H9 (cell line): ENCODE measurements around the gene GALNT9. TPM values are rescaled to one million over a fixed set of nuclear protein-coding genes. Genes with fewer than 3 reads are reported as not detected.
A peak's percentile ranks its signal among the peaks of the same experiment; 100 is the strongest.

Source experiments
- DNase-seq: peaks from one replicate; pipeline ENCODE4 v3.0.0-alpha.2; 2017
- H2AFZ ChIP-seq: one replicate; pipeline ENCODE4 v1.6.1; 2013; ENCODE audit warnings: mild to moderate bottlenecking, low read length, control low read depth, moderate library complexity
- H2AK5ac ChIP-seq: 2 replicates; pipeline ENCODE4 v1.6.1; 2013; ENCODE audit warnings: low read length, control low read depth, mixed read lengths; ENCODE audit not compliant: insufficient read length
- H2BK120ac ChIP-seq: one replicate; pipeline ENCODE4 v1.6.1; 2013; ENCODE audit warnings: low read depth, mild to moderate bottlenecking, low read length, control low read depth, inconsistent platforms; ENCODE audit not compliant: poor library complexity, severe bottlenecking
- H2BK12ac ChIP-seq: 2 replicates; pipeline ENCODE4 v1.6.1; 2013; ENCODE audit warnings: low read length, control low read depth, mixed read lengths, low read depth; ENCODE audit not compliant: insufficient read length
- H2BK15ac ChIP-seq: 2 replicates; pipeline ENCODE4 v1.6.1; 2013; ENCODE audit warnings: low read depth, low read length, control low read depth
- H2BK20ac ChIP-seq: one replicate; pipeline ENCODE4 v1.6.1; 2013; ENCODE audit warnings: low read depth, mild to moderate bottlenecking, low read length, control low read depth, inconsistent platforms; ENCODE audit not compliant: poor library complexity, severe bottlenecking
- H2BK5ac ChIP-seq: 2 replicates; pipeline ENCODE4 v1.6.1; 2013; ENCODE audit warnings: low read length, control low read depth, mixed read lengths; ENCODE audit not compliant: insufficient read length
- H3K14ac ChIP-seq: 2 replicates; pipeline ENCODE4 v1.6.1; 2013; ENCODE audit warnings: low read length, control low read depth; ENCODE audit not compliant: insufficient read depth
- H3K18ac ChIP-seq: 2 replicates; pipeline ENCODE4 v1.6.1; 2013; ENCODE audit warnings: low read depth, mild to moderate bottlenecking, mixed read lengths, low read length, control low read depth; ENCODE audit not compliant: insufficient read length
- H3K23ac ChIP-seq: 2 replicates; pipeline ENCODE4 v1.6.1; 2013; ENCODE audit warnings: low read length, control low read depth, mixed read lengths, low read depth; ENCODE audit not compliant: insufficient read length
- H3K23me2 ChIP-seq: 2 replicates; pipeline ENCODE4 v1.6.1; 2013; ENCODE audit warnings: low read depth, mild to moderate bottlenecking, mixed read lengths, low read length, control low read depth; ENCODE audit not compliant: insufficient read length, poor library complexity, severe bottlenecking
- H3K27ac ChIP-seq: 2 replicates; pipeline ENCODE4 v1.5.1; 2013; ENCODE audit warnings: low read length, control low read depth, mixed read lengths, low read depth; ENCODE audit not compliant: insufficient read length
- H3K27me3 ChIP-seq: 2 replicates; pipeline ENCODE4 v1.6.1; 2013; ENCODE audit warnings: low read length, control low read depth, inconsistent platforms; ENCODE audit not compliant: insufficient read depth
- H3K4ac ChIP-seq: 2 replicates; pipeline ENCODE4 v1.6.1; 2013; ENCODE audit warnings: low read depth, mild to moderate bottlenecking, control low read depth, inconsistent platforms, low read length, moderate library complexity
- H3K4me1 ChIP-seq: 2 replicates; pipeline ENCODE4 v1.6.1; 2013; ENCODE audit warnings: low read length, control low read depth, inconsistent platforms; ENCODE audit not compliant: insufficient read depth
- H3K4me2 ChIP-seq: 2 replicates; pipeline ENCODE4 v1.6.1; 2013; ENCODE audit warnings: low read length, control low read depth, mixed read lengths; ENCODE audit not compliant: insufficient read length, insufficient read depth
- H3K56ac ChIP-seq: 2 replicates; pipeline ENCODE4 v1.6.1; 2013; ENCODE audit warnings: low read depth, mild to moderate bottlenecking, mixed read lengths, low read length, control low read depth; ENCODE audit not compliant: insufficient read length
- H3K79me1 ChIP-seq: 2 replicates; pipeline ENCODE4 v1.6.1; 2013; ENCODE audit warnings: low read depth, mild to moderate bottlenecking, moderate library complexity, low read length, control low read depth, inconsistent platforms; ENCODE audit not compliant: insufficient read depth, poor library complexity, severe bottlenecking
- H3K79me2 ChIP-seq: 2 replicates; pipeline ENCODE4 v1.6.1; 2013; ENCODE audit warnings: low read length, control low read depth, inconsistent platforms; ENCODE audit not compliant: insufficient read depth
- H3K9ac ChIP-seq: 2 replicates; pipeline ENCODE4 v1.6.1; 2013; ENCODE audit warnings: low read length, control low read depth, mixed read lengths; ENCODE audit not compliant: insufficient read length; ENCODE audit errors: extremely low read depth
- H3K9me3 ChIP-seq: one replicate; pipeline ENCODE4 v1.6.1; 2013; ENCODE audit warnings: low read depth, low read length, inconsistent platforms; ENCODE audit not compliant: control insufficient read depth
- H3T11ph ChIP-seq: one replicate; pipeline ENCODE4 v1.6.1; 2013; ENCODE audit warnings: mild to moderate bottlenecking, low read length, control low read depth, inconsistent platforms
- H4K20me1 ChIP-seq: one replicate; pipeline ENCODE4 v1.6.1; 2013; ENCODE audit not compliant: control insufficient read depth, insufficient read length, insufficient read depth
- H4K5ac ChIP-seq: 2 replicates; pipeline ENCODE4 v1.6.1; 2013; ENCODE audit warnings: low read depth, mild to moderate bottlenecking, mixed read lengths, low read length, control low read depth; ENCODE audit not compliant: insufficient read length
- H4K8ac ChIP-seq: replicated peaks from 2 replicates; pipeline ENCODE4 v1.6.1; 2013; ENCODE audit warnings: low read length, control low read depth, mixed read lengths, low read depth; ENCODE audit not compliant: insufficient read length
- H4K91ac ChIP-seq: 2 replicates; pipeline ENCODE4 v1.6.1; 2013; ENCODE audit warnings: low read depth, mild to moderate bottlenecking, moderate library complexity, mixed read lengths, low read length, control low read depth; ENCODE audit not compliant: insufficient read length
- H3K27ac Mint-ChIP-seq, 3 experiments: 2 replicates in 2 of 3; 3 replicates in 1 of 3; pipeline ENCODE4 v1.8.0; 2020 to 2021; ENCODE audit warnings: mixed read lengths in 3 of 3, mild to moderate bottlenecking in 1 of 3, moderate library complexity in 1 of 3
- H3K27me3 Mint-ChIP-seq: 2 replicates; pipeline ENCODE4 v1.8.0; 2021; ENCODE audit warnings: low read depth, mild to moderate bottlenecking, moderate library complexity, mixed read lengths
- H3K36me3 Mint-ChIP-seq, 3 experiments: 2 replicates in 2 of 3; 3 replicates in 1 of 3; pipeline ENCODE4 v1.8.0; 2020 to 2021; ENCODE audit warnings: low read depth in 3 of 3, mixed read lengths in 3 of 3; ENCODE audit not compliant: insufficient read depth in 1 of 3
- H3K4me1 Mint-ChIP-seq, 2 experiments: 2 replicates each; pipeline ENCODE4 v1.8.0; 2020; ENCODE audit warnings: mixed read lengths in 2 of 2
- H3K4me3 Mint-ChIP-seq, 2 experiments: 2 replicates in 1 of 2; 3 replicates in 1 of 2; pipeline ENCODE4 v1.8.0; 2020 to 2021; ENCODE audit warnings: mild to moderate bottlenecking in 2 of 2, mixed read lengths in 2 of 2, moderate library complexity in 1 of 2
- H3K9me3 Mint-ChIP-seq, 2 experiments: 2 replicates in 1 of 2; 3 replicates in 1 of 2; pipeline ENCODE4 v1.8.0; 2020; ENCODE audit warnings: mild to moderate bottlenecking in 2 of 2, mixed read lengths in 2 of 2, moderate library complexity in 1 of 2
- CTCF ChIP-seq: fragments of 200-600 bp; sonication (generic); conservative IDR thresholded peaks from 3 replicates; pipeline ENCODE4 v1.8.0; 2021; ENCODE audit warnings: antibody characterized with exemption, mild to moderate bottlenecking
- WGBS: extraction: QIAGEN DNeasy Blood & Tissue Kit; methylation state at CpG from one replicate; pipeline ENCODE4 v1.1.7; 2013; ENCODE audit warnings: missing lambda C conversion rate, low lambda C conversion rate, mixed read lengths; ENCODE audit not compliant: insufficient read length; ENCODE audit errors: extremely low coverage; 5-methylcytosine and 5-hydroxymethylcytosine counted together
- total RNA-seq: library from RNA; stranded (reverse); gene quantifications from 2 replicates; pipeline ENCODE4 v1.2.1, GENCODE V29; 2021

GALNT9 gene
- total RNA-seq, 1 experiment from 2014 or later, result 0.35 TPM

- Histone ChIP-seq H4K5ac (no peak overlapping the region), H2AK5ac (no peak overlapping the region), H3K9ac (no peak overlapping the region), H3K23ac (no peak overlapping the region), H3K23me2 (no peaks in the 10 kb centered on the region), H2BK20ac (no peak overlapping the region), H3K4ac (no peak overlapping the region), H3K27me3 (no peaks in the 10 kb centered on the region; the same call in 1 of the 2 replicates), H3K4me2 (no peak overlapping the region), H3K27ac (no peak overlapping the region), H3K18ac (no peak overlapping the region), H3K9me3 (peaks cover 6% of the 10 kb centered on the region), H3T11ph (no peak overlapping the region), H2AFZ (no peak overlapping the region), H3K14ac (no peak overlapping the region), H4K91ac (no peak overlapping the region), H4K20me1 (no peaks in the 10 kb centered on the region), H2BK12ac (no peak overlapping the region), H2BK15ac (no peak overlapping the region), H4K8ac (no peak overlapping the region), H3K56ac (no peak overlapping the region), H3K79me2 (no peaks in the 10 kb centered on the region), H2BK120ac (no peak overlapping the region), H3K79me1 (no peaks in the 10 kb centered on the region), H3K4me1 (no peaks in the 10 kb centered on the region), H2BK5ac (no peak overlapping the region)
- Mint-ChIP-seq H3K27me3 (peaks cover 77% of the 10 kb centered on the region), H3K9me3 (peaks cover 14 to 17% of the 10 kb centered on the region in 2 experiments; a peak in 4 of 5 replicates), H3K36me3 (peaks cover 0 to 5% (median 0%) of the 10 kb centered on the region in 3 experiments; a peak in 2 of 7 replicates), H3K27ac (peak overlapping the region in 1 of 3 experiments; percentile 31; a peak in 1 of 7 replicates), H3K4me3 (no peak overlapping the region), H3K4me1 (no peaks in the 10 kb centered on the region)
- DNase-seq, result no peak
- no CpG with 5 or more reads among the region's 33 CpGs for WGBS
- TF ChIP-seq CTCF, result no peak
Measured at GRCh38 chr12:132310181-132311040, 19.0 kb downstream of the GALNT9 start.
